ENCODE data around the gene ESX1. TPM values are rescaled to one million over a fixed set of nuclear protein-coding genes. Genes with fewer than 3 reads are reported as not detected.

ESX1 gene
- polyA plus RNA-seq, 3 donors: not detected

- Mint-ChIP-seq H3K4me1 (no peaks in the 10 kb centered on the region), H3K27me3 (ENCODE audit: low read depth in 3 of 3) (peaks cover 3 to 5% (median 3%) of the 10 kb centered on the region in 3 donors), H3K9me3 (peaks cover 0 to 4% (median 2%) of the 10 kb centered on the region in 7 donors), H3K4me3 (no peak overlapping the region), H3K27ac (no peak overlapping the region), H3K36me3 (no peaks in the 10 kb centered on the region)
- H3K9ac ChIP-seq (ENCODE audit: insufficient read depth, low read length, poor library complexity, severe bottlenecking): no peak overlapping the region
- no peaks in the 10 kb centered on the region for H4K20me1 ChIP-seq (ENCODE audit: insufficient read depth, low read length)
- no CpG with 5 or more reads among the region's 4 CpGs for WGBS (ENCODE audit: insufficient coverage)
- H3K4me2 ChIP-seq (replicated peaks; ENCODE audit: extremely low read depth, low read length, poor library complexity, severe bottlenecking): no peak overlapping the region
- DNase-seq: no peak
- no peaks in the 10 kb centered on the region for H3K36me3 ChIP-seq (replicated peaks in 1 of 2; ENCODE audit: control insufficient read depth in 1 of 2, insufficient read depth in 2 of 2, low read length in 2 of 2)
- H3K4me3 ChIP-seq (replicated peaks in 1 of 3; ENCODE audit: low read depth in 2 of 3, low read length in 3 of 3): no peak overlapping the region
- no peak overlapping the region for H2AFZ ChIP-seq (ENCODE audit: insufficient read depth, low read depth, low read length, poor library complexity, severe bottlenecking)
- TF ChIP-seq CTCF (IDR thresholded peaks at IDR 0.05): no peak
- intact Hi-C loops (cut with micrococcal nuclease): no loop called here
- no peaks in the 10 kb centered on the region for H3K79me2 ChIP-seq (ENCODE audit: insufficient read depth, low read length)
- no peaks in the 10 kb centered on the region for H3K9me3 ChIP-seq (replicated peaks in 1 of 2; ENCODE audit: control insufficient read depth in 1 of 2, insufficient read depth in 1 of 2, low read length in 2 of 2)
- no peaks in the 10 kb centered on the region for H3K27me3 ChIP-seq (ENCODE audit: control insufficient read depth in 2 of 2, insufficient read depth in 2 of 2, low read length in 2 of 2)
- H3K4me1 ChIP-seq (ENCODE audit: control insufficient read depth in 1 of 2, insufficient read depth in 2 of 2, low read length in 2 of 2): no peaks in the 10 kb centered on the region
- no peak overlapping the region for H3K27ac ChIP-seq (ENCODE audit: low read depth in 1 of 2, low read length in 2 of 2)
Observed at GRCh38 chrX:104288961-104289360, 34.2 kb upstream of the ESX1 start.

GRCh38 chrX:104288269-104288668 lies 33.5 kb upstream of the ESX1 start:
- Histone ChIP-seq H2AFZ (ENCODE audit: insufficient read depth, low read depth, low read length, poor library complexity, severe bottlenecking) (no peak overlapping the region), H3K4me2 (replicated peaks; ENCODE audit: extremely low read depth, low read length, poor library complexity, severe bottlenecking) (no peak overlapping the region), H3K27me3 (ENCODE audit: control insufficient read depth in 2 of 2, insufficient read depth in 2 of 2, low read length in 2 of 2) (no peaks in the 10 kb centered on the region), H3K9me3 (replicated peaks in 1 of 2; ENCODE audit: control insufficient read depth in 1 of 2, insufficient read depth in 1 of 2, low read length in 2 of 2) (no peaks in the 10 kb centered on the region), H3K79me2 (ENCODE audit: insufficient read depth, low read length) (no peaks in the 10 kb centered on the region), H3K27ac (ENCODE audit: low read depth in 1 of 2, low read length in 2 of 2) (no peak overlapping the region), H3K4me3 (replicated peaks in 1 of 3; ENCODE audit: low read depth in 2 of 3, low read length in 3 of 3) (no peak overlapping the region), H3K4me1 (ENCODE audit: control insufficient read depth in 1 of 2, insufficient read depth in 2 of 2, low read length in 2 of 2) (no peaks in the 10 kb centered on the region), H4K20me1 (ENCODE audit: insufficient read depth, low read length) (no peaks in the 10 kb centered on the region), H3K9ac (ENCODE audit: insufficient read depth, low read length, poor library complexity, severe bottlenecking) (no peak overlapping the region), H3K36me3 (replicated peaks in 1 of 2; ENCODE audit: control insufficient read depth in 1 of 2, insufficient read depth in 2 of 2, low read length in 2 of 2) (no peaks in the 10 kb centered on the region)
- no peaks in the 10 kb centered on the region for H3K4me1 Mint-ChIP-seq
- no peaks in the 10 kb centered on the region for H3K36me3 Mint-ChIP-seq
- DNase-seq: no peak
- WGBS (ENCODE audit: insufficient coverage): no CpG with 5 or more reads among the region's 5 CpGs
- intact Hi-C loops (cut with micrococcal nuclease): no loop called here
- peaks cover 3 to 5% (median 3%) of the 10 kb centered on the region in 3 donors for H3K27me3 Mint-ChIP-seq (ENCODE audit: low read depth in 3 of 3)
- H3K27ac Mint-ChIP-seq: no peak overlapping the region
- H3K9me3 Mint-ChIP-seq: peaks cover 0 to 4% (median 2%) of the 10 kb centered on the region in 7 donors
- no peak for TF ChIP-seq CTCF (IDR thresholded peaks at IDR 0.05)
- H3K4me3 Mint-ChIP-seq: no peak overlapping the region

Data from CD14-positive monocyte (primary cell).